H1 (cell line): Measurements from ENCODE around the gene SPATA16. TPM values are rescaled to one million over a fixed set of nuclear protein-coding genes. Genes with fewer than 3 reads are reported as not detected.

Source experiments
- CTCF ChIA-PET: fragments of 300-600 bp; sonication (Branson Sonifier 250); formaldehyde crosslinking; loops from one replicate; lab custom pipeline; 2021; ENCODE audit not compliant: partially characterized antibody; lab: Charles Lee
- POLR2A ChIA-PET: fragments of 300-600 bp; sonication (Branson Sonifier 250); formaldehyde crosslinking; loops from one replicate; lab custom pipeline; 2021; ENCODE audit warnings: inconsistent platforms; ENCODE audit not compliant: partially characterized antibody; lab: Charles Lee
- DNase-seq, 2 experiments: peaks; one replicate each; pipeline versions ENCODE4 v3.0.0 to v3.0.0-alpha.2; 2010 to 2022; ENCODE audit warnings: low spot score in 2 of 2, low read depth in 1 of 2, mixed read lengths in 1 of 2
- FAIRE-seq: peaks from 2 replicates; lab custom pipeline; 2011; peaks lifted over from hg19 to GRCh38; lab: Jason Lieb, UNC
- H2AFZ ChIP-seq: 2 replicates; pipeline ENCODE4 v1.8.1; 2012; ENCODE audit warnings: low read length, inconsistent platforms
- H2AK5ac ChIP-seq: 2 replicates; pipeline ENCODE4 v1.6.1; 2013; ENCODE audit warnings: low read depth, low read length
- H2BK120ac ChIP-seq: replicated peaks from 2 replicates; pipeline ENCODE3; 2013; ENCODE audit warnings: low read depth, low read length, inconsistent platforms
- H2BK12ac ChIP-seq: 2 replicates; pipeline ENCODE4 v1.6.1; 2013; ENCODE audit warnings: low read depth, low read length
- H2BK15ac ChIP-seq: 2 replicates; pipeline ENCODE4 v1.6.1; 2013; ENCODE audit warnings: low read length
- H2BK20ac ChIP-seq: 2 replicates; pipeline ENCODE4 v1.6.1; 2013; ENCODE audit warnings: low read length
- H2BK5ac ChIP-seq: 2 replicates; pipeline ENCODE4 v1.6.1; 2013; ENCODE audit warnings: low read depth, low read length
- H3K14ac ChIP-seq: 2 replicates; pipeline ENCODE4 v1.6.1; 2013; ENCODE audit warnings: inconsistent platforms; ENCODE audit not compliant: insufficient read length
- H3K18ac ChIP-seq: 2 replicates; pipeline ENCODE4 v1.6.1; 2013; ENCODE audit warnings: low read length; ENCODE audit errors: extremely low read depth
- H3K23ac ChIP-seq: 2 replicates; pipeline ENCODE4 v1.6.1; 2013; ENCODE audit warnings: inconsistent platforms; ENCODE audit not compliant: insufficient read length
- H3K23me2 ChIP-seq: 2 replicates; pipeline ENCODE4 v1.6.1; 2013; ENCODE audit warnings: low read depth, low read length
- H3K27ac ChIP-seq: 2 replicates; pipeline ENCODE4 v1.6.1; 2011; ENCODE audit warnings: low read depth, low read length, inconsistent platforms
- H3K27me3 ChIP-seq, 4 experiments: replicated peaks in 1 of 4; 1 replicate in 1 of 4; 2 replicates in 3 of 4; pipeline versions ENCODE4 v1.6.1 to v1.8.1; 2011 to 2013; ENCODE audit warnings: low read length in 3 of 4, mild to moderate bottlenecking in 3 of 4, inconsistent platforms in 2 of 4, mixed read lengths in 2 of 4, moderate library complexity in 1 of 4; ENCODE audit not compliant: control insufficient read depth in 3 of 4, insufficient read depth in 3 of 4; ENCODE audit errors: extremely low read depth in 1 of 4
- H3K36me3 ChIP-seq, 4 experiments: 2 replicates each; pipeline versions ENCODE4 v1.6.1 to v1.8.1; 2011 to 2013; ENCODE audit warnings: mild to moderate bottlenecking in 4 of 4, low read length in 3 of 4, moderate library complexity in 2 of 4, control low read depth in 1 of 4, inconsistent platforms in 1 of 4; ENCODE audit not compliant: insufficient read depth in 4 of 4, control insufficient read depth in 2 of 4
- H3K4ac ChIP-seq: replicated peaks from 2 replicates; pipeline ENCODE3; 2013; ENCODE audit warnings: low read length, low read depth, mixed read lengths, inconsistent platforms; ENCODE audit not compliant: insufficient read length
- H3K4me1 ChIP-seq, 4 experiments: replicated peaks in 1 of 4; 1 replicate in 1 of 4; 2 replicates in 3 of 4; pipeline versions ENCODE4 v1.6.1 to v1.8.1; 2011 to 2013; ENCODE audit warnings: low read length in 3 of 4, inconsistent platforms in 2 of 4, mixed read lengths in 1 of 4; ENCODE audit not compliant: insufficient read depth in 4 of 4, control insufficient read depth in 3 of 4
- H3K4me2 ChIP-seq, 2 experiments: 2 replicates each; pipeline versions ENCODE4 v1.6.1 to v1.8.1; 2011 to 2013; ENCODE audit warnings: low read depth in 2 of 2, low read length in 2 of 2, control low read depth in 1 of 2, inconsistent platforms in 1 of 2, mild to moderate bottlenecking in 1 of 2; ENCODE audit not compliant: insufficient read depth in 1 of 2
- H3K4me3 ChIP-seq, 4 experiments: fragments of 200-600, 300-600 bp in 1 of 4; sonication (generic), shearing (Covaris generic), sonication (Bioruptor Twin) in 1 of 4; 2 replicates each; pipeline versions ENCODE4 v1.5.1 to v1.8.1; 2011 to 2016; ENCODE audit warnings: low read length in 4 of 4, low read depth in 3 of 4, control low read depth in 2 of 4, inconsistent platforms in 2 of 4, mild to moderate bottlenecking in 2 of 4, mixed read lengths in 1 of 4, moderate library complexity in 1 of 4; ENCODE audit not compliant: insufficient read depth in 2 of 4; ENCODE audit errors: extremely low read depth in 1 of 4
- H3K56ac ChIP-seq: replicated peaks from 2 replicates; pipeline ENCODE3; 2013; ENCODE audit warnings: low read depth, mild to moderate bottlenecking, mixed read lengths, low read length, inconsistent platforms; ENCODE audit not compliant: insufficient read length
- H3K79me1 ChIP-seq: 2 replicates; pipeline ENCODE4 v1.6.1; 2013; ENCODE audit warnings: low read depth, low read length, control low read depth
- H3K79me2 ChIP-seq, 2 experiments: 2 replicates each; pipeline versions ENCODE4 v1.6.1 to v1.8.1; 2012 to 2013; ENCODE audit warnings: low read length in 2 of 2, mild to moderate bottlenecking in 2 of 2, inconsistent platforms in 1 of 2; ENCODE audit not compliant: insufficient read depth in 2 of 2, control insufficient read depth in 1 of 2
- H3K9ac ChIP-seq, 4 experiments: replicated peaks in 1 of 4; 1 replicate in 1 of 4; 2 replicates in 3 of 4; pipeline versions ENCODE4 v1.6.1 to v1.8.1; 2011 to 2013; ENCODE audit warnings: low read depth in 3 of 4, low read length in 3 of 4, control low read depth in 2 of 4, mild to moderate bottlenecking in 2 of 4, moderate library complexity in 2 of 4, inconsistent platforms in 1 of 4; ENCODE audit errors: extremely low read depth in 1 of 4
- H3K9me3 ChIP-seq, 2 experiments: 2 replicates each; pipeline versions ENCODE4 v1.6.1 to v1.8.1; 2012 to 2013; ENCODE audit warnings: mild to moderate bottlenecking in 2 of 2, moderate library complexity in 2 of 2, control low read depth in 1 of 2, inconsistent platforms in 1 of 2, low read depth in 1 of 2, low read length in 1 of 2, mixed read lengths in 1 of 2; ENCODE audit not compliant: insufficient read depth in 2 of 2
- H4K20me1 ChIP-seq, 2 experiments: replicated peaks in 1 of 2; 2 replicates each; pipeline versions ENCODE3 to v1.8.1; 2011 to 2013; ENCODE audit warnings: inconsistent platforms in 2 of 2, low read length in 2 of 2, mild to moderate bottlenecking in 1 of 2; ENCODE audit not compliant: insufficient read depth in 2 of 2, control insufficient read depth in 1 of 2
- H4K5ac ChIP-seq: 2 replicates; pipeline ENCODE4 v1.6.1; 2013; ENCODE audit warnings: low read length, low read depth, mixed read lengths, inconsistent platforms; ENCODE audit not compliant: insufficient read length
- H4K8ac ChIP-seq: 2 replicates; pipeline ENCODE4 v1.8.0; 2013; ENCODE audit warnings: mild to moderate bottlenecking, moderate library complexity, low read length, inconsistent platforms; ENCODE audit not compliant: insufficient read depth; ENCODE audit errors: extremely low read depth
- H4K91ac ChIP-seq: replicated peaks from 2 replicates; pipeline ENCODE3; 2013; ENCODE audit warnings: low read length, mixed read lengths, inconsistent platforms; ENCODE audit not compliant: insufficient read length
- CBX5 ChIP-seq: fragments of 300-800, 300-1000 bp; sonication (generic); IDR thresholded peaks from 2 replicates; pipeline ENCODE4 v1.7.1; 2016; ENCODE audit warnings: antibody characterized with exemption, low read length, low read depth
- CBX8 ChIP-seq: fragments of 300-800, 300-1000 bp; sonication (generic); IDR thresholded peaks from 2 replicates; pipeline ENCODE4 v1.7.1; 2016; ENCODE audit warnings: low read depth, low read length, borderline replicate concordance
- CEBPB ChIP-seq: IDR thresholded peaks from 2 replicates; pipeline ENCODE4 v1.6.1; 2012; ENCODE audit warnings: low read depth, low read length
- JUND ChIP-seq: IDR thresholded peaks from 2 replicates; pipeline ENCODE4 v1.6.1; 2011; ENCODE audit warnings: mild to moderate bottlenecking, improper control_type of control experiment, low read length
- NANOG ChIP-seq: IDR thresholded peaks from 2 replicates; pipeline ENCODE4 v1.6.1; 2011; ENCODE audit warnings: low read length, low read depth, mild to moderate bottlenecking, inconsistent platforms; ENCODE audit not compliant: insufficient read depth, poor library complexity, severe bottlenecking
- POLR2A ChIP-seq, 2 experiments: IDR thresholded peaks; 1 replicate in 1 of 2; 2 replicates in 1 of 2; pipeline ENCODE4 v1.6.1; 2011; ENCODE audit warnings: low read depth in 2 of 2, low read length in 2 of 2, mild to moderate bottlenecking in 2 of 2; ENCODE audit errors: control extremely low read depth in 1 of 2
- SUZ12 ChIP-seq: fragments of 200-600 bp; sonication (generic); IDR thresholded peaks from 2 replicates; pipeline ENCODE4 v1.6.1; 2012; ENCODE audit warnings: mild to moderate bottlenecking, inconsistent platforms, low read length, moderate library complexity, mixed read lengths
- TAF1 ChIP-seq: IDR thresholded peaks from 2 replicates; pipeline ENCODE4 v1.6.1; 2011; ENCODE audit warnings: mild to moderate bottlenecking, low read depth, low read length
- TAF7 ChIP-seq: optimal IDR thresholded peaks from 2 replicates; pipeline ENCODE3; 2011; ENCODE audit warnings: low read depth, mild to moderate bottlenecking, inconsistent platforms, low read length, moderate library complexity, borderline replicate concordance
- YY1 ChIP-seq: IDR thresholded peaks from 2 replicates; pipeline ENCODE4 v1.6.1; 2011; ENCODE audit warnings: low read depth, mild to moderate bottlenecking, low read length
- WGBS, 2 experiments: shearing (Covaris generic) in 1 of 2; methylation state at CpG; one replicate each; pipeline versions ENCODE4 v1.1.6 to v1.1.7; 2013 to 2015; ENCODE audit warnings: low lambda C conversion rate in 2 of 2, mixed read lengths in 2 of 2, inconsistent platforms in 1 of 2, low coverage in 1 of 2, missing lambda C conversion rate in 1 of 2; ENCODE audit not compliant: insufficient replicate concordance in 2 of 2, insufficient coverage in 1 of 2, insufficient read length in 1 of 2; ENCODE audit errors: extremely low coverage in 1 of 2, missing lambda C conversion rate in 1 of 2; 5-methylcytosine and 5-hydroxymethylcytosine counted together
- polyA plus RNA-seq, 7 experiments: library from polyadenylated mRNA; depleted of rRNA in 3 of 7; stranded (reverse) in 5 of 7; unstranded in 2 of 7; fragments of >200 nt in 5 of 7; fragments of 200-250 nt in 2 of 7; gene quantifications; 1 replicate in 5 of 7; 2 replicates in 1 of 7; 4 replicates in 1 of 7; pipeline versions ENCODE4 v1.2.1 to v1.2.3, GENCODE V29; 2011 to 2013; ENCODE audit warnings: missing spikeins in 2 of 7, mixed read lengths in 2 of 7
- total RNA-seq: library from RNA; stranded (reverse); fragmentation: NEBNext Ultra II Directional; extraction: Animal tissue kit (Norgen Biotek cat#: 25700); gene quantifications from 2 replicates; pipeline ENCODE4 v1.2.1, GENCODE V29; 2021
- TF ChIP-seq, protein P1 (sequence below), 3 experiments: IDR thresholded peaks; 1 replicate in 2 of 3; 2 replicates in 1 of 3; pipeline versions ENCODE4 v1.5.1 to v1.6.1; 2011; ENCODE audit warnings: low read length in 3 of 3, mild to moderate bottlenecking in 3 of 3, inconsistent platforms in 2 of 3, low read depth in 1 of 3, moderate library complexity in 1 of 3; ENCODE audit not compliant: insufficient read depth in 1 of 3; ENCODE audit errors: control extremely low read depth in 1 of 3
- TF ChIP-seq, protein P2 (sequence below): IDR thresholded peaks from 2 replicates; pipeline ENCODE4 v1.6.1; 2012; ENCODE audit warnings: inconsistent platforms

Gene SPATA16
- total and polyA plus RNA-seq, 2 of the 8 experiments (the other 6 are each of a cell fraction or from before 2014, with no cell fraction given), result 0.05 to 2.7 TPM

DNA sequence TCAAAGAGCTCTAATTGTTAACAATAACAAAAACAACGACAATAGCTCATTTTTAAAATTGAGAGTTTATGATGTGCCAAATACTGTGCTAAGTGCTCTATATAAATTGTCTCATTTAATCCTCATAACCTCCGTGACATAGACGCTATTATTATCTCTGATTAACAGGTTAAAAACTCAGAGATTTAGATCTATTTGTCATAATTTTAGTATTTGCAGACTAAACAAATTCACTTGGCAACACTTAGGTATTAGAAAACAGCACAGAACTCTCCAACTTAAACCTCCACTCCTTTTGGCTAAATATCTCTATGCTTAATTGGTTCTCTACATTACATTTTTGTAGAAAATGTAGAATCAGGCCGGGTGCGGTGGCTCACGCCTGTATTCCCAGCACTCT, 136.4 kb downstream of the SPATA16 start:
- Histone ChIP-seq H3K14ac (no peak overlapping the region), H2BK12ac (no peak overlapping the region)
- TF ChIP-seq TAF7 (no peak), CBX8 (no peak), YY1 (no peak), JUND (no peak), CEBPB (no peak), TAF1 (no peak), POLR2A (IDR thresholded peaks at IDR 0.05; ENCODE audit: control extremely low read depth in 1 of 2, low read depth in 2 of 2, low read length in 2 of 2) (no peak), SUZ12 (no peak), CBX5 (no peak), NANOG (no peak)
- TF ChIP-seq, protein P1, sequence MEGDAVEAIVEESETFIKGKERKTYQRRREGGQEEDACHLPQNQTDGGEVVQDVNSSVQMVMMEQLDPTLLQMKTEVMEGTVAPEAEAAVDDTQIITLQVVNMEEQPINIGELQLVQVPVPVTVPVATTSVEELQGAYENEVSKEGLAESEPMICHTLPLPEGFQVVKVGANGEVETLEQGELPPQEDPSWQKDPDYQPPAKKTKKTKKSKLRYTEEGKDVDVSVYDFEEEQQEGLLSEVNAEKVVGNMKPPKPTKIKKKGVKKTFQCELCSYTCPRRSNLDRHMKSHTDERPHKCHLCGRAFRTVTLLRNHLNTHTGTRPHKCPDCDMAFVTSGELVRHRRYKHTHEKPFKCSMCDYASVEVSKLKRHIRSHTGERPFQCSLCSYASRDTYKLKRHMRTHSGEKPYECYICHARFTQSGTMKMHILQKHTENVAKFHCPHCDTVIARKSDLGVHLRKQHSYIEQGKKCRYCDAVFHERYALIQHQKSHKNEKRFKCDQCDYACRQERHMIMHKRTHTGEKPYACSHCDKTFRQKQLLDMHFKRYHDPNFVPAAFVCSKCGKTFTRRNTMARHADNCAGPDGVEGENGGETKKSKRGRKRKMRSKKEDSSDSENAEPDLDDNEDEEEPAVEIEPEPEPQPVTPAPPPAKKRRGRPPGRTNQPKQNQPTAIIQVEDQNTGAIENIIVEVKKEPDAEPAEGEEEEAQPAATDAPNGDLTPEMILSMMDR (IDR thresholded peaks at IDR 0.05; ENCODE audit: control extremely low read depth in 1 of 3, insufficient read depth in 1 of 3, low read depth in 1 of 3, low read length in 3 of 3), result no peak
- TF ChIP-seq, protein P2, sequence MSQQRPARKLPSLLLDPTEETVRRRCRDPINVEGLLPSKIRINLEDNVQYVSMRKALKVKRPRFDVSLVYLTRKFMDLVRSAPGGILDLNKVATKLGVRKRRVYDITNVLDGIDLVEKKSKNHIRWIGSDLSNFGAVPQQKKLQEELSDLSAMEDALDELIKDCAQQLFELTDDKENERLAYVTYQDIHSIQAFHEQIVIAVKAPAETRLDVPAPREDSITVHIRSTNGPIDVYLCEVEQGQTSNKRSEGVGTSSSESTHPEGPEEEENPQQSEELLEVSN, result no peak

More for the DNA sequence above, 136.4 kb downstream of the SPATA16 start:
- Histone ChIP-seq H3K23ac (no peak overlapping the region), H3K9me3 (no peaks in the 10 kb centered on the region; a peak in 1 of 4 replicates), H3K27me3 (no peaks in the 10 kb centered on the region), H4K20me1 (no peaks in the 10 kb centered on the region), H3K56ac (no peak overlapping the region), H3K9ac (no peak overlapping the region), H3K27ac (no peak overlapping the region), H2BK15ac (no peak overlapping the region), H2AFZ (no peak overlapping the region), H3K4me1 (peaks cover 0 to 2% (median 0%) of the 10 kb centered on the region in 4 experiments; a peak in 2 of 7 replicates), H4K91ac (no peak overlapping the region), H2BK120ac (no peak overlapping the region), H4K8ac (no peak overlapping the region), H2AK5ac (no peak overlapping the region), H3K23me2 (no peaks in the 10 kb centered on the region), H3K79me2 (no peaks in the 10 kb centered on the region), H2BK5ac (no peak overlapping the region), H3K36me3 (no peaks in the 10 kb centered on the region), H3K4me3 (no peak overlapping the region), H4K5ac (no peak overlapping the region), H3K18ac (no peak overlapping the region), H3K79me1 (no peaks in the 10 kb centered on the region), H3K4ac (no peak overlapping the region), H2BK20ac (no peak overlapping the region), H3K4me2 (no peak overlapping the region)
- DNase-seq (no peak), FAIRE-seq (no peak)
- WGBS, 2 experiments, result 95% methylated on average over 6 of the region's 6 CpGs; no CpG with 5 or more reads in 1 of the 2 experiments
- CTCF ChIA-PET, result interaction anchor here (0.6 kb wide), 1 partner anchor 17 kb away, joined by 3 read pairs; no protein-coding TSS in a partner anchor
- POLR2A ChIA-PET, result no interaction called here
